Mesendoderm (in vitro differentiated cells): ENCODE data around the gene CAMTA1.

ENCODE experiments used
- DNase-seq: peaks from one replicate; pipeline ENCODE4 v3.0.0; 2013
- H2AK5ac ChIP-seq: 2 replicates; pipeline ENCODE4 v1.6.1; 2013; ENCODE audit warnings: low read length, inconsistent platforms
- H2BK120ac ChIP-seq: 2 replicates; pipeline ENCODE4 v1.6.1; 2013; ENCODE audit warnings: low read depth, mild to moderate bottlenecking, low read length, moderate library complexity, mixed read lengths
- H2BK15ac ChIP-seq: replicated peaks from 2 replicates; pipeline ENCODE4 v1.6.1; 2013; ENCODE audit warnings: low read depth, mild to moderate bottlenecking, moderate library complexity
- H2BK5ac ChIP-seq: 2 replicates; pipeline ENCODE4 v1.6.1; 2013; ENCODE audit warnings: low read length, inconsistent platforms
- H3K18ac ChIP-seq: 2 replicates; pipeline ENCODE4 v1.6.1; 2013; ENCODE audit warnings: mild to moderate bottlenecking, low read length, mixed read lengths
- H3K23ac ChIP-seq: one replicate; pipeline ENCODE4 v1.6.1; 2013; ENCODE audit warnings: low read length
- H3K27ac ChIP-seq: 2 replicates; pipeline ENCODE4 v1.5.1; 2013; ENCODE audit warnings: low read depth, mild to moderate bottlenecking, inconsistent platforms, low read length, moderate library complexity
- H3K27me3 ChIP-seq: 2 replicates; pipeline ENCODE4 v1.6.1; 2013; ENCODE audit warnings: low read length, control low read depth, mild to moderate bottlenecking, inconsistent platforms; ENCODE audit not compliant: insufficient read depth, poor library complexity
- H3K36me3 ChIP-seq: 2 replicates; pipeline ENCODE4 v1.6.1; 2013; ENCODE audit warnings: low read length, inconsistent platforms; ENCODE audit not compliant: control insufficient read depth, insufficient read depth
- H3K4ac ChIP-seq: one replicate; pipeline ENCODE4 v1.6.1; 2013; ENCODE audit warnings: low read depth, mild to moderate bottlenecking, low read length, moderate library complexity
- H3K4me1 ChIP-seq: 2 replicates; pipeline ENCODE4 v1.6.1; 2013; ENCODE audit warnings: low read depth, low read length, inconsistent platforms; ENCODE audit not compliant: control insufficient read depth
- H3K4me2 ChIP-seq: 2 replicates; pipeline ENCODE4 v1.6.1; 2013; ENCODE audit warnings: low read length
- H3K4me3 ChIP-seq: 2 replicates; pipeline ENCODE4 v1.5.1; 2013; ENCODE audit warnings: mild to moderate bottlenecking, low read length
- H3K56ac ChIP-seq: one replicate; pipeline ENCODE4 v1.6.1; 2013; ENCODE audit warnings: low read length
- H3K79me1 ChIP-seq: 2 replicates; pipeline ENCODE4 v1.6.1; 2013; ENCODE audit warnings: low read length, inconsistent platforms
- H3K79me2 ChIP-seq: 2 replicates; pipeline ENCODE4 v1.6.1; 2013; ENCODE audit warnings: mild to moderate bottlenecking, low read length; ENCODE audit not compliant: control insufficient read depth, insufficient read depth
- H3K9ac ChIP-seq: 2 replicates; pipeline ENCODE4 v1.6.1; 2013; ENCODE audit warnings: low read length, inconsistent platforms
- H4K5ac ChIP-seq: one replicate; pipeline ENCODE4 v1.6.1; 2013; ENCODE audit warnings: low read length
- H4K8ac ChIP-seq: one replicate; pipeline ENCODE4 v1.6.1; 2013; ENCODE audit warnings: low read depth, mild to moderate bottlenecking, control low read depth, low read length, moderate library complexity
- WGBS: extraction: QIAGEN DNeasy Blood & Tissue Kit; methylation state at CpG from one replicate; pipeline ENCODE4 v1.1.7; 2013; ENCODE audit warnings: low lambda C conversion rate, missing lambda C conversion rate; ENCODE audit not compliant: insufficient coverage; ENCODE audit errors: extremely low coverage; 5-methylcytosine and 5-hydroxymethylcytosine counted together

The CAMTA1 gene

GRCh38 chr1:7369866-7370265, 584.6 kb downstream of the CAMTA1 start:
- H3K4ac ChIP-seq: no peak overlapping the region
- H3K4me2 ChIP-seq: no peak overlapping the region
- H4K8ac ChIP-seq: no peak overlapping the region
- H4K5ac ChIP-seq: no peak overlapping the region
- no peak overlapping the region for H3K4me3 ChIP-seq
- H2BK15ac ChIP-seq: no peak overlapping the region
- no peak for DNase-seq
- no peak overlapping the region for H3K9ac ChIP-seq
- no CpG with 5 or more reads among the region's 8 CpGs for WGBS
- H2BK120ac ChIP-seq: no peak overlapping the region
- H3K56ac ChIP-seq: no peak overlapping the region
- no peaks in the 10 kb centered on the region for H3K4me1 ChIP-seq
- H2BK5ac ChIP-seq: no peak overlapping the region
- no peak overlapping the region for H3K18ac ChIP-seq
- H3K79me2 ChIP-seq: no peaks in the 10 kb centered on the region
- no peaks in the 10 kb centered on the region for H3K27me3 ChIP-seq
- no peaks in the 10 kb centered on the region for H3K79me1 ChIP-seq
- no peak overlapping the region for H3K23ac ChIP-seq
- H3K36me3 ChIP-seq: no peaks in the 10 kb centered on the region
- H3K27ac ChIP-seq: no peak overlapping the region
- H2AK5ac ChIP-seq: no peak overlapping the region

- Histone ChIP-seq H3K4me2 (no peak overlapping the region), H3K4me3 (no peak overlapping the region), H4K5ac (no peak overlapping the region), H3K4ac (no peak overlapping the region), H3K27me3 (no peaks in the 10 kb centered on the region), H3K56ac (no peak overlapping the region), H2BK15ac (no peak overlapping the region), H3K4me1 (no peaks in the 10 kb centered on the region), H3K9ac (no peak overlapping the region), H2BK5ac (no peak overlapping the region), H3K79me2 (no peaks in the 10 kb centered on the region), H3K79me1 (no peaks in the 10 kb centered on the region), H2BK120ac (no peak overlapping the region), H3K36me3 (no peaks in the 10 kb centered on the region), H3K18ac (no peak overlapping the region), H3K27ac (no peak overlapping the region), H3K23ac (no peak overlapping the region), H4K8ac (no peak overlapping the region), H2AK5ac (no peak overlapping the region)
- WGBS: no CpG with 5 or more reads among the region's 6 CpGs
- DNase-seq: no peak
These were observed 586.7 kb downstream of the CAMTA1 start for GRCh38 chr1:7371926-7372325.

DNA sequence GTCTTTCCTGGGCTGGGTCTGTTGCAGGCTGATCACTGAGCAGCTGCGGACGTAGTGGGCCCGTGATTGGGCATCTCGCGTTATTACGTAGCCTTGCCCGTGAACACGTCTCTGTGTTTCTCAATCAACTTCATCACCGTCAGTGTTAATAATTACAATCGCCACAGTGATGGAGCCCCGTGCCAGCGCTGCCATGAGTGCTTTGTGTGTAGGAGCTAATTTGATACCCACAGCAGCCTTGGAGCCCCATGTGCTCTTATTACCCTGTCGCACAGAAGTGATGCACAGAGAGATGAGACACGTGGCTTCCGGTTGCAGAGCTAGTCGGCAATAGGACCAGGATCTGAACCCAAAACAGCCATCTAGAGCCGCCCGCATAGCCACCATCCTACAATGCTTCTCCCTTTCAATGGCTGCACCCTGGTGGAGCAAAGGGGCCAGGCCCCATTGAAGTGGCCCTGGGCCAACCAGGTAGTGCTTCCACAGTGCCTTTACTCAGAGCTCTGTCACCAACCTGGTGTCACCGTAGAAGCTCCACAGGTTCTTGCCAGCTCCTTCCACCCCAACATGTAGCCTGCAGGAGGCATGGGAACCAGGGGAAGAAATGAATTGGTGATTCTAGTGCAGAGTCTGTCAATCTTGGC, 587.3 kb downstream of the CAMTA1 start:
- WGBS: no CpG with 5 or more reads among the region's 19 CpGs
- Histone ChIP-seq H2AK5ac (no peak overlapping the region), H3K18ac (no peak overlapping the region), H3K56ac (no peak overlapping the region), H3K23ac (no peak overlapping the region), H3K79me1 (no peaks in the 10 kb centered on the region), H4K8ac (no peak overlapping the region), H2BK15ac (no peak overlapping the region), H3K4me3 (no peak overlapping the region), H4K5ac (no peak overlapping the region), H2BK120ac (no peak overlapping the region), H3K4me2 (no peak overlapping the region), H2BK5ac (no peak overlapping the region), H3K36me3 (no peaks in the 10 kb centered on the region), H3K4me1 (no peaks in the 10 kb centered on the region), H3K9ac (no peak overlapping the region), H3K27ac (no peak overlapping the region), H3K4ac (no peak overlapping the region), H3K79me2 (no peaks in the 10 kb centered on the region), H3K27me3 (no peaks in the 10 kb centered on the region)
- no peak for DNase-seq

- H3K36me3 ChIP-seq: no peaks in the 10 kb centered on the region
- H3K23ac ChIP-seq: no peak overlapping the region
- H2BK15ac ChIP-seq: no peak overlapping the region
- no peak for DNase-seq
- no peaks in the 10 kb centered on the region for H3K4me1 ChIP-seq
- no peak overlapping the region for H2BK120ac ChIP-seq
- no peak overlapping the region for H3K9ac ChIP-seq
- no peaks in the 10 kb centered on the region for H3K79me1 ChIP-seq
- no peak overlapping the region for H2AK5ac ChIP-seq
- no peak overlapping the region for H4K5ac ChIP-seq
- no peaks in the 10 kb centered on the region for H3K79me2 ChIP-seq
- H3K27me3 ChIP-seq: no peaks in the 10 kb centered on the region
- H3K56ac ChIP-seq: no peak overlapping the region
- no peak overlapping the region for H2BK5ac ChIP-seq
- no peak overlapping the region for H3K4me3 ChIP-seq
- no peak overlapping the region for H3K27ac ChIP-seq
- no peak overlapping the region for H3K18ac ChIP-seq
- no CpG with 5 or more reads among the region's 11 CpGs for WGBS
- H3K4me2 ChIP-seq: no peak overlapping the region
- no peak overlapping the region for H3K4ac ChIP-seq
- no peak overlapping the region for H4K8ac ChIP-seq
These were observed 588.0 kb downstream of the CAMTA1 start for GRCh38 chr1:7373251-7373650.

DNA sequence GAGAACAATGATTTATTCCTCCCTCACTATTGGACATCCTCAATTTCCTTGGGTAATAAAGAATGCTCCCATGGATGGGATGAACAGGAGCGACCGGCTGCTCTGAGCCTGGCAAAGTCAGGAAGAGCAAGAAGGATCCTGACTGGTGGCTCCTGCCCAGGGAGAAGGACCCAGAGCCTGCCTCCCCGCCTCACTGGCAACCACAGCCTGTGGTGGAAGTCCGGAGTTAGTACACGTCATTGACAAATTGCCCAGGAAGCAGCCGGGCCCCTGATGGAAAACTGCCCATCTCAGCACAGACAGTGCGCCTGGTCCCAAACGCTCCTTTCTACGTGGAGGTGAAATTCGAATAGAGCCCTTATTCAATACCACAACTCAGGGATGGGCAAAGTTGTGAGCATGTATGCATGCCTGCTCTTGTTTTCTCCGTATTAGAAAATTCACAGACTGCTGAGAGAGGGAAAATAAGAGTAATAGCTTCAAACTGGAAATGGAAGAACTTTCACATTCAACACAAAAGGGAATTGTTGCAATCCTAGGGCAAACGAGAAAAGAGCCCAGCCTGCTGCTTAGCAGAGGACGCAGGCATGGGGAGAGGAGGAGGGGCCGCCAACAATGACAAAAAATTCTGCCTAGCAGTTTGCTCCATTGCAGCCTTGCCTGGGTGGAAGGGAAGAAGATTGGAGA, 588.8 kb downstream of the CAMTA1 start:
- Histone ChIP-seq H3K79me2 (no peaks in the 10 kb centered on the region), H3K23ac (no peak overlapping the region), H2BK120ac (no peak overlapping the region), H3K9ac (no peak overlapping the region), H3K36me3 (no peaks in the 10 kb centered on the region), H3K4me1 (no peaks in the 10 kb centered on the region), H3K27me3 (no peaks in the 10 kb centered on the region), H2BK5ac (no peak overlapping the region), H3K4me3 (no peak overlapping the region), H3K56ac (no peak overlapping the region), H3K4me2 (no peak overlapping the region), H4K8ac (no peak overlapping the region), H3K4ac (no peak overlapping the region), H2AK5ac (no peak overlapping the region), H3K18ac (no peak overlapping the region), H4K5ac (no peak overlapping the region), H2BK15ac (no peak overlapping the region), H3K79me1 (no peaks in the 10 kb centered on the region), H3K27ac (no peak overlapping the region)
- no peak for DNase-seq
- WGBS: no CpG with 5 or more reads among the region's 14 CpGs
